Sigmoid colon (tissue), 4 donors: Measurements from ENCODE around the gene MID1.

Source experiments
- EP300 ChIP-seq, 4 donors: sonication (generic); formaldehyde crosslinking; IDR thresholded peaks; one replicate each; pipeline ENCODE4 v1.6.1; 2017; ENCODE audit warnings: antibody characterized with exemption in 4 of 4
- POLR2A ChIP-seq, 2 donors: fragments of 450-650 bp; IDR thresholded peaks; one replicate each; pipeline ENCODE4 v1.6.1; 2016; ENCODE audit warnings: antibody characterized with exemption in 2 of 2, mild to moderate bottlenecking in 2 of 2, moderate library complexity in 2 of 2
- TF ChIP-seq, protein P1 (sequence below), 4 experiments: fragments of 450-650 bp in 3 of 4; fragments of 200-600 bp in 1 of 4; IDR thresholded peaks; one replicate each; pipeline ENCODE4 v1.5.1; 2016 to 2019; ENCODE audit warnings: antibody characterized with exemption in 4 of 4, mild to moderate bottlenecking in 3 of 4, moderate library complexity in 2 of 4

DNA sequence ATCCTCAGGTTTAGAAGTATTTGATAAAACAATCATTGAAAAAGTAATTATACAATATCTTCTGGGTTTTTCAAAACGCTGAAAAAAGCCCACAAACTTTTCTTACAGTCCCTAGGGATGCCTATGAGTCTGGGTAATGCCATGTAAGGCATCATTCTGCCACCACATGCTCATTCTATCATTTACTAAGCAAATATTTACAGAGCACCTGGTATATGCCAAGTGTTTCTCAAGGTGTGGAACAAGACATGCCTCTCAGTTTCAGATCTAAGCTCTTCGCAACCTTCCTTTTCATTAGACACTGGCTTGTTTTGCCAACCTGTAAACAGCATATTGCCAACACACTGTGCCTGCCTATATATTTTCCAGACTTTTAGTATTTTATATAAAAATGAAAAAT lies 17.7 kb downstream of the MID1 start:
- TF ChIP-seq POLR2A (IDR thresholded peaks at IDR 0.05) (no peak), EP300 (IDR thresholded peaks at IDR 0.05) (no peak)
- TF ChIP-seq, protein P1, sequence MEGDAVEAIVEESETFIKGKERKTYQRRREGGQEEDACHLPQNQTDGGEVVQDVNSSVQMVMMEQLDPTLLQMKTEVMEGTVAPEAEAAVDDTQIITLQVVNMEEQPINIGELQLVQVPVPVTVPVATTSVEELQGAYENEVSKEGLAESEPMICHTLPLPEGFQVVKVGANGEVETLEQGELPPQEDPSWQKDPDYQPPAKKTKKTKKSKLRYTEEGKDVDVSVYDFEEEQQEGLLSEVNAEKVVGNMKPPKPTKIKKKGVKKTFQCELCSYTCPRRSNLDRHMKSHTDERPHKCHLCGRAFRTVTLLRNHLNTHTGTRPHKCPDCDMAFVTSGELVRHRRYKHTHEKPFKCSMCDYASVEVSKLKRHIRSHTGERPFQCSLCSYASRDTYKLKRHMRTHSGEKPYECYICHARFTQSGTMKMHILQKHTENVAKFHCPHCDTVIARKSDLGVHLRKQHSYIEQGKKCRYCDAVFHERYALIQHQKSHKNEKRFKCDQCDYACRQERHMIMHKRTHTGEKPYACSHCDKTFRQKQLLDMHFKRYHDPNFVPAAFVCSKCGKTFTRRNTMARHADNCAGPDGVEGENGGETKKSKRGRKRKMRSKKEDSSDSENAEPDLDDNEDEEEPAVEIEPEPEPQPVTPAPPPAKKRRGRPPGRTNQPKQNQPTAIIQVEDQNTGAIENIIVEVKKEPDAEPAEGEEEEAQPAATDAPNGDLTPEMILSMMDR (IDR thresholded peaks at IDR 0.05) = no peak
